Left ventricle myocardium inferior (tissue), 1 donor: ENCODE data around the gene CNPPD1. TPM values are rescaled to one million over a fixed set of nuclear protein-coding genes. Genes with fewer than 3 reads are reported as not detected.

Experiments used
- DNase-seq: peaks from one replicate; pipeline ENCODE4 v3.0.0-alpha.2; 2020
- H3K27ac ChIP-seq: fragments of 200-600 bp; replicated peaks from 2 replicates; pipeline ENCODE4 v1.8.0; 2021
- H3K27me3 ChIP-seq: fragments of 200-600 bp; 2 replicates; pipeline ENCODE4 v1.8.0; 2021; ENCODE audit warnings: low read depth
- H3K36me3 ChIP-seq: fragments of 200-600 bp; 2 replicates; pipeline ENCODE4 v1.8.0; 2021
- H3K4me1 ChIP-seq: fragments of 200-600 bp; 2 replicates; pipeline ENCODE4 v1.8.0; 2021
- H3K4me3 ChIP-seq: fragments of 200-600 bp; 2 replicates; pipeline ENCODE4 v1.8.0; 2021; ENCODE audit warnings: mild to moderate bottlenecking, moderate library complexity
- H3K9me3 ChIP-seq: fragments of 200-600 bp; replicated peaks from 2 replicates; pipeline ENCODE4 v1.8.0; 2021
- intact Hi-C: fragments of 100-400 bp; cut with micrococcal nuclease; formaldehyde crosslinking; loops from one replicate; pipeline ENCODE4 v1.11.0; 2022
- long read RNA-seq: library from polyadenylated mRNA; unstranded; transcript quantifications from one replicate; pipeline ENCODE4 v2.0.0, GENCODE V29; 2021
- total RNA-seq: library from RNA; stranded (reverse); fragmentation: NEBNext Ultra II Directional; extraction: Animal tissue kit (Norgen Biotek cat#: 25700); gene quantifications from one replicate; pipeline ENCODE4 v1.2.1, GENCODE V29; 2021
- TF ChIP-seq, protein P1 (sequence below): fragments of 200-600 bp; IDR thresholded peaks from 2 replicates; pipeline ENCODE4 v1.8.0; 2021; ENCODE audit warnings: antibody characterized with exemption, mild to moderate bottlenecking, borderline replicate concordance
- donor health status: DM: no; HTN: yes; CAD: no; lungs with severe emphysema.

CNPPD1 gene
- total RNA-seq = 58.1 TPM
- long read RNA-seq, transcript CNPPD1-201 (8 exons, 2,060 nt) = major isoform, 187 of 219 reads
- long read RNA-seq, partial matches to known transcripts = 7 of 219 reads
- long read RNA-seq, other reads (novel, unspliced or antisense) = 23 of 219 reads

DNA sequence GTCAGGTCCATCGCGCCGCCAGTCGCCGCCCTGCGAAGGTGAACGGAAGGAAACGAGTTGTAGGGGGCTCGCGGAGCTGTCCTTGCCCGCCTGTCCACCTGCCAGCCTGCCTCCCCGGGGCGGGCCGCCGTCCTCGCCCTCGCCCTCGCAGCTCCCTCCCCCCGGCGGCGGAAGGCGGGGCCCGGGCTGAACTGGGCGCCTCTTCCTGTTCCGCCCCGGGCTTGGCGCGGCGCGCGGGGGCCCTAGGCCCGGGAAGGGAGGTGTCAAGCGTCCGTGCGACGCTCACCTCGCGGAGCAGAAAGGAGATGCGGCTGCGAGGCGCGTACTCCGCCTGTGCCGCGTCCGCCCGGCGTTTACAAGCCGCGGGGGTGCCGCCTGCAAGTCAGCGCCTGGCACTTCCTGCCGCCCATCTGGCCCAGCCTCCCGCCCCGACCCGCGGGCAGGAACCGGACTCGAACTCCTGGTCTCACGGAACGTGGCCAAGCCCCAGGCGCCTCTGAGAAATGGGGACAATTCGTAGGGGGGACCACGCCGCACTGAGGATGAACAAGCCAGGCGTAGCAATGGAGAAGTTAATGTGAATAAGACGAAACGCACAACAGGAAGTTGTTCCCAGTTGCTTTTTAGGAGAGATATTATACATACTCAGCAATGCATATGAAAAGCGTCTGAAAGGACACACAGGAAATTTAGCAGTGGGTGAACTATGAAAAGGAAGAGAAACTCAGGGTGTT lies at the start of gene CNPPD1:
TSS of gene CNPPD1 (minus strand) at position 108 of the 734 bp plus-strand sequence. CDS start at position 11, 97 bp downstream.
- Histone ChIP-seq H3K27me3 (no peaks in the 10 kb centered on the region), H3K4me1 (peaks cover 56% of the 10 kb centered on the region), H3K9me3 (no peaks in the 10 kb centered on the region), H3K36me3 (peaks cover 59% of the 10 kb centered on the region), H3K27ac (peak within 1 kb of the TSS; percentile 99), H3K4me3 (peak within 1 kb of the TSS; percentile 88)
- peak; percentile 91 for DNase-seq
- TF ChIP-seq, protein P1, sequence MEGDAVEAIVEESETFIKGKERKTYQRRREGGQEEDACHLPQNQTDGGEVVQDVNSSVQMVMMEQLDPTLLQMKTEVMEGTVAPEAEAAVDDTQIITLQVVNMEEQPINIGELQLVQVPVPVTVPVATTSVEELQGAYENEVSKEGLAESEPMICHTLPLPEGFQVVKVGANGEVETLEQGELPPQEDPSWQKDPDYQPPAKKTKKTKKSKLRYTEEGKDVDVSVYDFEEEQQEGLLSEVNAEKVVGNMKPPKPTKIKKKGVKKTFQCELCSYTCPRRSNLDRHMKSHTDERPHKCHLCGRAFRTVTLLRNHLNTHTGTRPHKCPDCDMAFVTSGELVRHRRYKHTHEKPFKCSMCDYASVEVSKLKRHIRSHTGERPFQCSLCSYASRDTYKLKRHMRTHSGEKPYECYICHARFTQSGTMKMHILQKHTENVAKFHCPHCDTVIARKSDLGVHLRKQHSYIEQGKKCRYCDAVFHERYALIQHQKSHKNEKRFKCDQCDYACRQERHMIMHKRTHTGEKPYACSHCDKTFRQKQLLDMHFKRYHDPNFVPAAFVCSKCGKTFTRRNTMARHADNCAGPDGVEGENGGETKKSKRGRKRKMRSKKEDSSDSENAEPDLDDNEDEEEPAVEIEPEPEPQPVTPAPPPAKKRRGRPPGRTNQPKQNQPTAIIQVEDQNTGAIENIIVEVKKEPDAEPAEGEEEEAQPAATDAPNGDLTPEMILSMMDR = no peak
- intact Hi-C loops = no loop called here

DNA sequence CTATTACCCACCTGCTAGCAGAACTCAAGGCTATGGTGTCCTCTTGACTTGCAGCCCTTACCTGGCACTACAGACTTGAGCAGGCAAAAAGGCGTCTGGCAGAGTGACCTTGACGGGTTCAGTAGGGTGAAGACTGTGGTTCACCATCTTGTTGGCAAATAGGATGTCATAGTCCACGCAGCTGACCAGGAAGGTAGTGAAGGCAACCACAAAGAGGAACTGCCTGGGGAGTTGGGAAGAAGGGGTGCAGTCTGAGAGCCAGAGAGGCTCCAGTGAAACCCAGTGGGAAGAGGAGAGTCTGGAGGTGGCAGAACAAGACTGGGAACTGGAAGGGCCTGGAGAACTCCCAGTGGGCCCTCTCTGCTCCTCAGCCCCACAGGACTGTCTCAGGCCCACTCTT lies 48.6 kb upstream of the CNPPD1 start:
- TF ChIP-seq, protein P1 = no peak
- H3K4me1 ChIP-seq = peaks cover 33% of the 10 kb centered on the region
- no peak overlapping the region for H3K4me3 ChIP-seq
- intact Hi-C loops = loop anchor here (10.0 kb wide), 1 partner anchor 61 kb away; the partner anchor contains the start of gene NHEJ1
- H3K27ac ChIP-seq = no peak overlapping the region
- no peaks in the 10 kb centered on the region for H3K27me3 ChIP-seq
- H3K36me3 ChIP-seq = peaks cover 71% of the 10 kb centered on the region
- DNase-seq = no peak
- no peaks in the 10 kb centered on the region for H3K9me3 ChIP-seq

- H3K4me3 ChIP-seq = no peak overlapping the region
- peaks cover 36% of the 10 kb centered on the region for H3K4me1 ChIP-seq
- DNase-seq = no peak
- TF ChIP-seq, protein P1 = no peak
- H3K9me3 ChIP-seq = no peaks in the 10 kb centered on the region
- H3K27ac ChIP-seq = no peak overlapping the region
- H3K27me3 ChIP-seq = no peaks in the 10 kb centered on the region
- intact Hi-C loops = loop anchor here (10.0 kb wide), 1 partner anchor 59 kb away; the partner anchor contains the start of gene NHEJ1
- peaks cover 80% of the 10 kb centered on the region for H3K36me3 ChIP-seq
These were observed 47.3 kb upstream of the CNPPD1 start for GRCh38 chr2:219223831-219224610.

DNA sequence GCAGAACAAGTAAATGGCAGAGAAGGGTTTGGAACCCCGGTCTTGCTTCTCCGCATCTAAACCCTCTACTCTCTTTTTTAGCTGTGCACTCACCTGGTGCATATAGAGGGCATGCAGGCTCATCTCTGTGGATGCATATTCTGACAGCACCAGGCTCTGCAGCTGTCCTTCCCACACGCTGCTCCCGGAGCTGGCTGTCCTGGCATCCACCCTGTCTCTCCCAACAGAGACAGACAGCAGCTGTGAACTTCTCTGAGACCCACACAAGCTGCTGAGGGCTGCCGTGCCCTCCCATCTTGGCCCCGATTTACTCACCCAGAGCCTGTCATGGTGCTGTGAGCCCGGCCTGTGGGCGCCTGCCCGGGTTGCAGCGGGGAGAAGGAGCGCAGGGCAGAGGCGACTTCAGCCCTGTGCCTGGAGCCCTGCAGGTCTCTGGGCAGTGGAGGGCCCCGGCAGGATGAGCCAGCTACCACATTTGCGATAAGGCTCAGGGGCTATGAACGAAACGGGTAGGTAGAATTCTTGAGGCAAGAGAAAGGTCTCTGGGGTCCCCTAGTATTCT lies 45.3 kb upstream of the CNPPD1 start:
- intact Hi-C loops = loop anchor here (10.0 kb wide), 1 partner anchor 57 kb away; the partner anchor contains the start of gene NHEJ1
- Histone ChIP-seq H3K4me3 (no peak overlapping the region), H3K36me3 (peaks cover 77% of the 10 kb centered on the region), H3K9me3 (no peaks in the 10 kb centered on the region), H3K4me1 (peaks cover 35% of the 10 kb centered on the region), H3K27me3 (no peaks in the 10 kb centered on the region), H3K27ac (no peak overlapping the region)
- TF ChIP-seq, protein P1 = no peak
- no peak for DNase-seq
